NCI-H774 (cell line): ENCODE data around the gene COL23A1.

Experiments used
- DNase-seq: peaks from one replicate; lab custom pipeline; 2025; lab: John Stamatoyannopoulos, UW

Gene COL23A1

GRCh38 chr5:178434016-178434761, 156.0 kb downstream of the COL23A1 start:
- DNase-seq: no peak

GRCh38 chr5:178433273-178433775, 156.9 kb downstream of the COL23A1 start:
- no peak for DNase-seq

DNA sequence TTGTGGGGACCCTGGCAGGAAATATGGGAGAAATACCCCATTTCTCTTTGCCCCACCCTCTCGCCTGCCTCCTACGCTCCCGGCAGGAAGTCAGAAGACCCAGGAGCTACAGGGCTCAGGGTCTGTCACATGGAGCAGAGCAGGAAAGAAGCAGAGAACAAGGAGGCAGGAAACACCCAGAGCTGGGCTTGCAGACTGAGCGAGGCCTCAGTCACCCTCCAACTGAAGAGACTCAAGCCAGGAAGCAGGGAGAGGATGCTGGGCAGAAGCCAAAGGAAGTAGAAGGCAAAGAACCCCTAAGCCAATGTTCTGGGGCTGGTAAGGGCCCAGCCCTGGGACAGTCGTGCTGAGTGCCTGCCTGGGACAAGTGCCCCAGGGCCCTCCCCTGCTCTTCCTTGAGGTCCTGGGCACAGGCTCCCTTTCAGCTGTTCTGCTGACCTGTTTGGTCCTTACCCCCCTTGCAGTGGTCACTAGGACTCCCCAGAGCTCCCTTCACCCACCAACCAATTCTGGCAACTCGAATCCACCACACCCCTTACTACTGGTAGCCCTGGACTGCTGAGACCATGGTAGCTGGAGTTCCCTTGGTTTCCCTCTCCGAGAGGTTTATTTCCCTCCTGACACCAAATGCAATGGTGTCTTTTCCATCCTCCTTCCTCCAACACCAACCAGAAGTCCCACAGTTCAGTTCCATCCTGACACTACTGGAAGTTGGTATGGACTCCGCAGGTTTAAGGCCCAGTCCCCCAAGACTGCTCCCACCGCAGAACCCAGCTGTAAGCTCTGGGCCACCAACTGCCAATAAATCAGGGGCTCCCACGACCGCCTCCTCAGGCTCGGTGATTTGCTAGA, 157.5 kb downstream of the COL23A1 start:
- no peak for DNase-seq

GRCh38 chr5:178431782-178432165, 158.4 kb downstream of the COL23A1 start:
- no peak for DNase-seq

- no peak for DNase-seq
Measured at GRCh38 chr5:178431063-178431781, 159.0 kb downstream of the COL23A1 start.

DNA sequence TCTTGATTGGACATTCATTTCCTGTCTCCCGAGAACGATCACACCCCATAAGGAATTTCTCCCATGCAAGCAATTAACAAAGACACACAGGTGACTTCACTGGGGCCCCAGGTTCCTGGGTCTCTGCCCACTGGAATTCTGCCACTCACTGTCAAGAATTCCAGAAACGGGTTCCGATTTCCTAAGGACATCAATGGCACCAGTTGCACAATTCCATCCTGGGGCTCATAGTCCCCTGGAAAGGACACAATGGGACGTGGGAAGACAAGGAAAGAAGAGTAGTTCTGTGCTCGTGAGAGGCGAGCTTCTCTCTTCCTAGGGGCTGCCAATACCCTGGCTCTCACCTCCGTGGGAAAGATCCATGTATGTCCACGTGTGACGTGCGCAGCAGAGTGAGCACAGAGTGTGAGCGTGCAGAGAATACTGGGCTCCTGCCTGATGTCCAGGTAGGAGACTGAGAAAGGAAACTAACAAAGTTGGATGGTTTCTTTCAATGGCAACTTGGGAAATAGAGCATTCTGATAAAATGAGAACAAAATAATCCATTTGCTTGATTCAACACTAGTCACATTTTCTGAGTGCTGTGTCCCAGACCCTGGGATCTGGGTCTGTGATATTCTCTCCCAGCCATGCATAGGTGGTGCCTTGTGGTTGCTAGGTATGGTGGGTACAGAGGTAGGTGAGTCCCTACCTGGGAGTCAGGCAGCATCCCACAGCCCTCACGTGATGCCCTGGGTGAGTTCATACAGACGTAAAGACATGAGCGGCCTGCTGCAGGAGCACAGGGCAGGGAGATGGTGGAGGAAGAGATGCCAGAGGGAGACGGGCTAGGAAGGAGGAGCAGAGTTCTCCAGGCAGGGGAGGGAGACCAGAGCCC, 159.8 kb downstream of the COL23A1 start:
- no peak for DNase-seq

DNA sequence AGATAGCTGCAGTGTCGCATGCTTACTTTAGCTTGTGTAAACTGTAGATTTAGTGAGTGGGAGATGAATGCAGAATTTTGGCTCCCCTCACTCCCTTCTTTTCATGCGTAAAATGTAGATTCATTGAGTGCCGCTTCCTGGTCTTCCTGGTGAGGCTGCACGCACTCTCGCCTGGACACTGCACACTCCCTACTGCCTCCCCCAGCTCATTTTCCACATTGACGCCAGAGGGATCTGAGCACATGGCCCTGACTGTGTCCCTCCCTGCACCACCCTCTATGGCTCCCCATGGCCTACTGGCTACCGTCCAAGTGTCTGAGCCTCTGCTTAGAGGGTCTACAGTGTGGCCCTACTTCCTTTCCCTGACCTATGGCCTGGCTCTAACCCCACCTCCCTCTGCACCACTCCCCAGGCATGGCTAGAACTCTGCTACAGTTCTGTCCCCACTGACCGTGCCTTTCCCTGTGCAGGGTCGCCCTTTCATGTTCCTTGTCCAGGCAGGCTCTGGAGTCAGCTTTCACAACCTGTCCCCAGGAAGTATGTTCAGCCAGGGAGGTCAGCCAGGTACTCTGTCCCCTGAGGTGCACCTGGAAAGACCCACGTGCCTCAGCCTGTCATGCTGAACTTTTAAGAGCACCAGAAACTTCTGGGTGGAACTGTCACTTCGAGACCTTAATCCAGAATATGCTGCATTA, 160.6 kb downstream of the COL23A1 start:
- DNase-seq: no peak

- DNase-seq: no peak
Measured at GRCh38 chr5:178429156-178429468, 161.1 kb downstream of the COL23A1 start.

GRCh38 chr5:178428341-178429155, 161.6 kb downstream of the COL23A1 start:
- DNase-seq: no peak

- DNase-seq: no peak
Measured at GRCh38 chr5:178427576-178428197, 162.5 kb downstream of the COL23A1 start.

- no peak for DNase-seq
Measured at GRCh38 chr5:178426326-178427130, 163.7 kb downstream of the COL23A1 start.

DNA sequence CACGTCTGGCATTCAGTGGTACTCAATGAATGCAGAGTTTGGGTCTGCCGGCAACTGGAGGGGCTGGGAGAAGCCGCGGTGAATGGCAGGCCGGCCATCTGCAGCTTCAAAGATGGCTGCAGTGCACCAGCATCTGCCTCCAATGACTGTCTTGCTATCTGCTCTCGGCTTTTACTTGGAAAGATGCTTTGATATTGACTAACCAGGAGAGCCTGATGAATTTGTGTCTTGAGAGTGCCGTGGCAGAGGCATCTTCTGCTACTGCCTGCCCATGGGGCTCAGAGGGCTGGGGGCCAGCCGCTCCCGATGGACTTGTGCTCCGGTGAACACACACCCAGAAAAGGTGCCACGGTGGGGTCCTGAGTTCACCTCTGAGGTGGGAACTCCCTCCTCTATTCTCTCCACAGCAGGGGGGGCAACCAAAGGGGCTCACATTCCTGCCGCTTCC, 164.5 kb downstream of the COL23A1 start:
- no peak for DNase-seq

GRCh38 chr5:178424810-178425177, 165.4 kb downstream of the COL23A1 start:
- no peak for DNase-seq

- no peak for DNase-seq
Measured at GRCh38 chr5:178423901-178424809, 166.0 kb downstream of the COL23A1 start.

- DNase-seq: no peak
Measured at GRCh38 chr5:178423431-178423830, 166.8 kb downstream of the COL23A1 start.

GRCh38 chr5:178422400-178422775, 167.8 kb downstream of the COL23A1 start:
- DNase-seq: no peak

DNA sequence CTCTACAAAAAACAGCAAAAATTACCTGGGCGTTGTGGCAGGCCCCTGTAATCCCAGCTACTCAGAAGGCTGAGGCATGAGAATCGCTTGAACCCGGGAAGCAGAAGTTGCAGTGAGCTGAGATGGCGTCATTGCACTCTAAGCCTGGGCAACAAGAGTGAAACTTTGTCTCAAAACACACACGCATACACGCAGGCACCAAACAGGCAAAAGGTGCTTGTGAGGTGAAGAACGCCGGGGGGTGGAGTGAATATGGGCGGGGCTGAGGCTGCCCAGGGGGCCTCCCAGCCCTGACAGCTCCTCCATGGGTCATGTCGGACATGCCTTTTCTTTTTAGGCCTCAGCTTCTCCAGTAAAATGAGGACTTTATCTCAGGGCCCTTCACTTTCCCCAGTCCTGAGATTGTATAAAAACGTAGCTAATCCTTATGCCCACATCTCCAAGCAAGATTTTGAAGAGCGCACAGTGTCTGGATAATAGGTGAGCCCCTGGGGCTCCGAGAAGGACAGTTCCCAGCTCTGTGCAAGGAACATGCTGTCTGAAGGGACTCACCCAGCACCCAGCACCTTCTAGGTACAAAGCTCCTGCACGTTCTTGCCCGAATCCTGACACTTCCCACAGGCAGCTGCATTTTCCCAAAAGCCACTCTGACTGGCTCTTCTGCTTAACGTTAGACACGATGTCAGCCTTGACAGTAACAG, 168.3 kb downstream of the COL23A1 start:
- DNase-seq: no peak
